Large intestine (tissue), 3 donors: ENCODE data around the gene ARHGEF4. TPM values are rescaled to one million over a fixed set of nuclear protein-coding genes. Genes with fewer than 3 reads are reported as not detected.
A peak's percentile ranks its signal among the peaks of the same experiment; 100 is the strongest.

Source experiments
- DNase-seq, 2 donors: peaks; one replicate each; pipeline versions ENCODE4 v3.0.0 to v3.0.0-alpha.2; 2013
- H3K27ac ChIP-seq: one replicate; pipeline ENCODE4 v1.5.1; 2013; ENCODE audit warnings: low read length
- H3K27me3 ChIP-seq: 2 replicates; pipeline ENCODE4 v1.6.1; 2013; ENCODE audit warnings: low read length; ENCODE audit not compliant: control insufficient read depth, insufficient read depth
- H3K36me3 ChIP-seq: 2 replicates; pipeline ENCODE4 v1.6.1; 2013; ENCODE audit warnings: low read length; ENCODE audit not compliant: control insufficient read depth, insufficient read depth
- H3K4me1 ChIP-seq: one replicate; pipeline ENCODE4 v1.6.1; 2013; ENCODE audit warnings: low read length; ENCODE audit not compliant: control insufficient read depth, insufficient read depth
- H3K4me3 ChIP-seq: one replicate; pipeline ENCODE4 v1.5.1; 2013; ENCODE audit warnings: low read length
- H3K9me3 ChIP-seq: one replicate; pipeline ENCODE4 v1.6.1; 2013; ENCODE audit warnings: mild to moderate bottlenecking, low read depth, low read length, moderate library complexity; ENCODE audit not compliant: control insufficient read depth
- WGBS: methylation state at CpG from one replicate; pipeline ENCODE4 v1.1.5; 2013; ENCODE audit warnings: low lambda C conversion rate; ENCODE audit not compliant: insufficient coverage; 5-methylcytosine and 5-hydroxymethylcytosine counted together
- polyA plus RNA-seq: library from polyadenylated mRNA; unstranded; fragments of 120-200 nt; gene quantifications from one replicate; pipeline ENCODE4 v1.2.1, GENCODE V29; 2013

Gene ARHGEF4
- polyA plus RNA-seq, 1 donor: 5.4 TPM

GRCh38 chr2:130826419-130826818, 10.3 kb upstream of the ARHGEF4 start:
- no peaks in the 10 kb centered on the region for H3K9me3 ChIP-seq

GRCh38 chr2:130826821-130827501, 9.8 kb upstream of the ARHGEF4 start:
- H3K4me1 ChIP-seq: no peaks in the 10 kb centered on the region
- no peak for DNase-seq
- H3K9me3 ChIP-seq: no peaks in the 10 kb centered on the region

More at GRCh38 chr2:130826419-130826818, 10.3 kb upstream of the ARHGEF4 start:
- Histone ChIP-seq H3K36me3 (no peaks in the 10 kb centered on the region), H3K4me3 (no peak overlapping the region), H3K27me3 (no peaks in the 10 kb centered on the region), H3K27ac (no peak overlapping the region), H3K4me1 (no peaks in the 10 kb centered on the region)
- no peak for DNase-seq
- no CpG with 5 or more reads among the region's 12 CpGs for WGBS

DNA sequence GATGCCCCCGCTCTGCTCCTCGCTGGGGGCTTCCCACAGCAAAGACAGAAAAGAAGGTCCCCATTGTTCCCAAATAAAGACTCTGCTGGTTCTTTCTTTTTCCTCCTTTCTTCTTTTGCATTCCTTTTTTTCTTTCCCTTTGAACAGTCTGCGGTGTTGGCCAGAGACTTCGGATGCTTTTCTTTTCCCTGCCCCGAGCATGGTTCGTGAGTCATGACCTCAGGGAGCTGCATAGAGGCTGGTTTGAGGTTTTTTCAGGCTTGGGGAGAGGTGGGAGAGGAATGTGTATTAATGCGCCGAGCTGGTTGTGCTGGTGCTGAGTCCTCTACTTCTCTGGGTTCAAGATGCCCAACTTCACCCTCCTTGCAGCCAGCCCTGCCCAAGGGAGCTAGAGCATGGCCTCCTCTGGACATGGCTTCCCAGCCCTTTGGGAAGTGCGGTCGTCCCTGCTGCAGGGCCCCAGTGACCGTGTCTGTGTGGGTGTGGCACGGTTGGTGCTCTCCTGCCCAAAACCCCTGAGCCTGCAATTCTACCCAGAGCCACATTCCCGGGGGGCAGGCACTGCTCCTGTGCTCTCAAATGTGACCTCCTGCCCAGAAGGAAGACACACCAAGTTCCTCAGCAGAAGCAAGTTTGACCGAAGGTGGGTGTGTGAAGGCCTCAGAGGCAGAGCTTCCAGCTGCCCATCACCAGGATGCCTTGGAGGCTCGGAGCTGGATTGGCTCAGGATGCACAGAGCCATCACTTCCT, 9.0 kb upstream of the ARHGEF4 start:
- H3K4me3 ChIP-seq: no peak overlapping the region
- 100% methylated on average over 2 of the region's 15 CpGs for WGBS
- H3K4me1 ChIP-seq: no peaks in the 10 kb centered on the region
- H3K27ac ChIP-seq: no peak overlapping the region
- DNase-seq: no peak
- H3K9me3 ChIP-seq: no peaks in the 10 kb centered on the region
- H3K27me3 ChIP-seq: peaks cover 5% of the 10 kb centered on the region
- H3K36me3 ChIP-seq: no peaks in the 10 kb centered on the region

More at GRCh38 chr2:130826821-130827501, 9.8 kb upstream of the ARHGEF4 start:
- Histone ChIP-seq H3K36me3 (no peaks in the 10 kb centered on the region), H3K27ac (no peak overlapping the region), H3K27me3 (no peaks in the 10 kb centered on the region), H3K4me3 (no peak overlapping the region)
- WGBS: no CpG with 5 or more reads among the region's 7 CpGs

DNA sequence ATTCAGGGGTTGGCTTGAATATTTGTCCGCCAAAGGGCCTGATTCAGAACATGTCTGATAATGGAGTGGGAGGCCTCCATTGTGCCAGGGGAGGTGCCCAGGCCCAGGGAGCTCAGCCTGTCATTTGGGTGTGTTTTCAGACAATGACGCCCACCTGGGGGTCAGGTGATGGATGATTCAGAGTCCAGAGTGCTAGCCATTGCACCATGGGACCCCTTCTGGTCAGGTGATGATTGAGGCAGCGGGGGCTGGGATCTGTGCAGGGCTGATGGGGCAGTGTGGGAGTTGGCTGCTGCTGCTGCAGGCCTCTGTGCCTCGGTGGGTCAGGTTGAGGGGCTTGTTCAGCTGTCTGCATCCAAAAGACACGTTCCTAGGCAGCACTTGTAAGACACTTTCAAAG, 8.3 kb upstream of the ARHGEF4 start:
- peaks cover 6% of the 10 kb centered on the region for H3K27me3 ChIP-seq
- H3K27ac ChIP-seq: no peak overlapping the region
- DNase-seq: no peak
- no CpG with 5 or more reads among the region's 5 CpGs for WGBS
- H3K9me3 ChIP-seq: no peaks in the 10 kb centered on the region
- H3K4me3 ChIP-seq: no peak overlapping the region
- no peaks in the 10 kb centered on the region for H3K4me1 ChIP-seq
- no peaks in the 10 kb centered on the region for H3K36me3 ChIP-seq

GRCh38 chr2:130829015-130829414, 7.7 kb upstream of the ARHGEF4 start:
- Histone ChIP-seq H3K27ac (no peak overlapping the region), H3K36me3 (no peaks in the 10 kb centered on the region), H3K4me1 (no peaks in the 10 kb centered on the region), H3K27me3 (peaks cover 7% of the 10 kb centered on the region), H3K9me3 (no peaks in the 10 kb centered on the region), H3K4me3 (no peak overlapping the region)
- no CpG with 5 or more reads among the region's 10 CpGs for WGBS
- DNase-seq: no peak

DNA sequence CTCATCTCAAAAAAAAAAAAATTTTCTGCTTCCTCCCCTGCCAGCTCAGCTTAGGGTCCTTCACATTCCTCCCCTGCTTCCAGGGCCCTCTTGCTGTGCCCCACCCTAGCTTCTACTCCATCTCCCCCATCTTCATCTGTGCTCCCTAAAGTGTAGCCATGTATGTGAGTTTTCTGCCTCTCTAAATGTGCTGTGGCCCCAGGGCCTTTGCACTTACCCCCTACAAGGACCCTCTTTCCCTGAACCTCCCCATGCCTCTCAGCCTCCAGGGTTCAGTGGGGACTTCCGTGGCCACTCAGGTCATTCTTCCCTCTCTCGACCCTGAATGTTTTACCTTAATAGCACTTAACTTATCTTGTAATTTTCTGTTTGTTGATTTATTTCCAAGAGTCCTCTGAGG, 6.2 kb upstream of the ARHGEF4 start:
- Histone ChIP-seq H3K27ac (no peak overlapping the region), H3K36me3 (no peaks in the 10 kb centered on the region), H3K4me3 (no peak overlapping the region), H3K27me3 (peaks cover 22% of the 10 kb centered on the region), H3K9me3 (no peaks in the 10 kb centered on the region), H3K4me1 (no peaks in the 10 kb centered on the region)
- no peak for DNase-seq
- 33% methylated on average over 1 of the region's 2 CpGs for WGBS

GRCh38 chr2:130831356-130831755, 5.4 kb upstream of the ARHGEF4 start:
- no peaks in the 10 kb centered on the region for H3K9me3 ChIP-seq
- no peak for DNase-seq
- peaks cover 29% of the 10 kb centered on the region for H3K27me3 ChIP-seq
- no CpG with 5 or more reads among the region's 6 CpGs for WGBS
- H3K4me3 ChIP-seq: no peak overlapping the region
- H3K36me3 ChIP-seq: no peaks in the 10 kb centered on the region
- no peaks in the 10 kb centered on the region for H3K4me1 ChIP-seq
- H3K27ac ChIP-seq: no peak overlapping the region

DNA sequence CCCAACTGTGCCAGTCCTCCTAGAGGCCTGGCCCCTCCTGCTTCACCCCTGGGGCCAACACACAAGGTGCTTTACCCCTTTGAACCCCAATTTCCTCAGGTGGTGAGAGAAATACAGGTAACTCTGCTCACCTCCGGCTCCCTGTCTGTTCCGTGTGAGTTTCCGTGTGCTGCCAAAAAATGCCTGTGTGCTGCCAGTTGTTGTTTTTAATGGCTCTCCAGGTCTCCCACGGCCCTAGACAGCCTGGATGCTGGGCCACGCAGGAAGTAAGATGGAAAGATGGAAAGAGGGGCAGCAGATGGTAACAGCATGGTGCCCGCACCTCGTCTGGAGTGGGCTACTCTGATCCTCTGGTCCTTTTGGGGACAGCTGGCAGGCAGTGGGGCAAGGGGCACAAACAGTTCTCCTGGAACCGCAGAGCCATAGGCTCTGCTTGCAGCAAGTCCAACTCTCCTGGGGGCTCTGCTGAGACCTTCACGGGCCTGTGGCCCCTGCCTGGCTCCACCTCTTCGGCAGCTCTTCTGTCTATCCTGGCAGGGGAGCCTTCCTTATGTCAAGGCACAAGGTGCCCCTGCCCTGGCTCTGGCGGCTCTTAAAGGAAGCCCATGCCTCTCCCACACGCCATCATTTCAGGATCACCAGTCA, 4.3 kb upstream of the ARHGEF4 start:
- peaks cover 39% of the 10 kb centered on the region for H3K27me3 ChIP-seq
- DNase-seq: no peak
- WGBS: no CpG with 5 or more reads among the region's 12 CpGs
- H3K4me3 ChIP-seq: no peak overlapping the region
- H3K9me3 ChIP-seq: peaks cover 2% of the 10 kb centered on the region
- no peaks in the 10 kb centered on the region for H3K4me1 ChIP-seq
- H3K27ac ChIP-seq: no peak overlapping the region
- no peaks in the 10 kb centered on the region for H3K36me3 ChIP-seq

- no peaks in the 10 kb centered on the region for H3K4me1 ChIP-seq
- peak; percentile 42 to 64 for DNase-seq
- no peak overlapping the region for H3K27ac ChIP-seq
- H3K36me3 ChIP-seq: no peaks in the 10 kb centered on the region
- H3K27me3 ChIP-seq: peaks cover 57% of the 10 kb centered on the region
- WGBS: 71% methylated on average over 5 of the region's 18 CpGs
- H3K4me3 ChIP-seq: no peak overlapping the region
- H3K9me3 ChIP-seq: peaks cover 5% of the 10 kb centered on the region
Observed at GRCh38 chr2:130834091-130834930, 2.4 kb upstream of the ARHGEF4 start.
